Measurements from ENCODE around the gene SPAG17. TPM values are rescaled to one million over a fixed set of nuclear protein-coding genes. Genes with fewer than 3 reads are reported as not detected.
"Not testable (repeated sequence)": the region's sequence is repeated elsewhere in the genome, so short reads cannot be mapped to it uniquely, and the experiment has no call there.

Gene SPAG17
- total and polyA plus RNA-seq, 2 of the 4 experiments (the other 2 are of a cell fraction) = 0.10 TPM; not detected in 1

- intact Hi-C loops (cut with micrococcal nuclease) = loop anchor here (10.0 kb wide), 1 partner anchor 858 kb away; the partner anchor contains the start of gene TTF2
- BruUV-seq (replicated peaks); H2BK5ac ChIP-seq (ENCODE audit: low read depth, low read length, poor library complexity, severe bottlenecking); H3K4me1 ChIP-seq (ENCODE audit: control insufficient read depth, insufficient read depth, low read length); H3K27me3 ChIP-seq (ENCODE audit: control insufficient read depth, insufficient read depth, low read length); H3K4me3 ChIP-seq (ENCODE audit: insufficient read depth, low read depth, low read length); H2AFZ ChIP-seq (replicated peaks; ENCODE audit: low read length, poor library complexity); H3K56ac ChIP-seq (ENCODE audit: extremely low read depth, insufficient read depth, low read length); DNase-seq; POLR2A ChIA-PET (ENCODE audit: unreplicated experiment); H3K27ac ChIP-seq (ENCODE audit: insufficient read depth, low read length); H3K36me3 ChIP-seq (ENCODE audit: control insufficient read depth, insufficient read depth, low read length); H3K4me2 ChIP-seq (ENCODE audit: low read depth, low read length); H2AK5ac ChIP-seq (ENCODE audit: low read depth, low read length); H3K9me3 ChIP-seq (ENCODE audit: control insufficient read depth, insufficient read depth, low read length); H3K18ac ChIP-seq (ENCODE audit: low read depth, low read length); H3K9me1 ChIP-seq (ENCODE audit: insufficient read depth, low read length); H2BK15ac ChIP-seq (ENCODE audit: low read depth, low read length); H3K14ac ChIP-seq (replicated peaks; ENCODE audit: low read depth, low read length); H3K23ac ChIP-seq (ENCODE audit: low read depth, low read length); H2AK9ac ChIP-seq (replicated peaks; ENCODE audit: low read depth, low read length, poor library complexity); in situ Hi-C loops (cut with MboI; ENCODE audit: low sequenced_read_pairs); ATAC-seq (ENCODE audit: low read depth); H3K9ac ChIP-seq (ENCODE audit: low read depth, low read length); CTCF ChIA-PET; dilution Hi-C loops (cut with HindIII; ENCODE audit: low sequenced_read_pairs, unreplicated experiment); H4K8ac ChIP-seq (ENCODE audit: low read depth in 2 of 2, low read length in 2 of 2); H2BK20ac ChIP-seq (ENCODE audit: low read depth, low read length); H4K5ac ChIP-seq (ENCODE audit: low read depth, low read length); H4K20me1 ChIP-seq (ENCODE audit: insufficient read depth, low read length); H3K4ac ChIP-seq (ENCODE audit: low read depth, low read length); H4K91ac ChIP-seq (ENCODE audit: insufficient read depth, low read depth, low read length); H2BK120ac ChIP-seq (ENCODE audit: low read depth, low read length): not testable (repeated sequence)
- H3K79me1 ChIP-seq (ENCODE audit: low read depth in 1 of 2, low read length in 2 of 2) = peaks cover 6 to 45% of the 10 kb centered on the region in 2 experiments; a peak in 3 of 4 replicates
- WGBS, 2 experiments (ENCODE audit: extremely low coverage in 2 of 2, insufficient read length in 1 of 2) = no CpG with 5 or more reads among the region's 7 CpGs
Measured at GRCh38 chr1:117922717-117923116, 262.3 kb downstream of the SPAG17 start.

Measured in IMR-90 (cell line).